ENCODE results near the gene HMOX2. TPM values are rescaled to one million over a fixed set of nuclear protein-coding genes. Genes with fewer than 3 reads are reported as not detected.
A peak's percentile ranks its signal among the peaks of the same experiment; 100 is the strongest.

HMOX2 gene
- total and polyA plus RNA-seq, 2 experiments from 2014 or later, result 61.5 to 101 TPM

- Histone ChIP-seq H3K9me3 (ENCODE audit: low read depth) (no peaks in the 10 kb centered on the region), H3K27ac (no peak overlapping the region), H3K27me3 (no peaks in the 10 kb centered on the region), H3K4me1 (ENCODE audit: low read depth) (peaks cover 11% of the 10 kb centered on the region), H3K4me3 (no peak overlapping the region), H3K36me3 (no peaks in the 10 kb centered on the region)
- no peak for DNase-seq (ENCODE audit: low read depth in 1 of 2, low spot score in 1 of 2)
- TF ChIP-seq CTCF (IDR thresholded peaks at IDR 0.05; ENCODE audit: low read depth, low read length), result no peak
These were observed 48.9 kb downstream of the HMOX2 start for GRCh38 chr16:4525069-4525468.

- no peak for TF ChIP-seq CTCF (IDR thresholded peaks at IDR 0.05; ENCODE audit: low read depth, low read length)
- H3K4me1 ChIP-seq (ENCODE audit: low read depth), result peaks cover 11% of the 10 kb centered on the region
- H3K27me3 ChIP-seq, result no peaks in the 10 kb centered on the region
- H3K9me3 ChIP-seq (ENCODE audit: low read depth), result no peaks in the 10 kb centered on the region
- no peak for DNase-seq (ENCODE audit: low read depth in 1 of 2, low spot score in 1 of 2)
- no peak overlapping the region for H3K4me3 ChIP-seq
- no peaks in the 10 kb centered on the region for H3K36me3 ChIP-seq
- H3K27ac ChIP-seq, result no peak overlapping the region
These were observed 49.6 kb downstream of the HMOX2 start for GRCh38 chr16:4525634-4526277.

GRCh38 chr16:4529085-4530060, 53.2 kb downstream of the HMOX2 start:
- no peak for TF ChIP-seq CTCF (IDR thresholded peaks at IDR 0.05; ENCODE audit: low read depth, low read length)
- H3K27ac ChIP-seq, result peak overlapping the region; percentile 83
- no peaks in the 10 kb centered on the region for H3K9me3 ChIP-seq (ENCODE audit: low read depth)
- peak; percentile 24 to 54 for DNase-seq (ENCODE audit: low read depth in 1 of 2, low spot score in 1 of 2)
- H3K27me3 ChIP-seq, result no peaks in the 10 kb centered on the region
- peaks cover 11% of the 10 kb centered on the region for H3K4me1 ChIP-seq (ENCODE audit: low read depth)
- no peak overlapping the region for H3K4me3 ChIP-seq
- peaks cover 2% of the 10 kb centered on the region for H3K36me3 ChIP-seq

GRCh38 chr16:4531811-4532210, 55.6 kb downstream of the HMOX2 start:
- Histone ChIP-seq H3K27me3 (no peaks in the 10 kb centered on the region), H3K9me3 (ENCODE audit: low read depth) (no peaks in the 10 kb centered on the region), H3K4me3 (no peak overlapping the region), H3K4me1 (ENCODE audit: low read depth) (peaks cover 11% of the 10 kb centered on the region), H3K27ac (peak overlapping the region; percentile 47), H3K36me3 (peaks cover 2% of the 10 kb centered on the region)
- no peak for DNase-seq (ENCODE audit: low read depth in 1 of 2, low spot score in 1 of 2)
- no peak for TF ChIP-seq CTCF (IDR thresholded peaks at IDR 0.05; ENCODE audit: low read depth, low read length)

- no peaks in the 10 kb centered on the region for H3K9me3 ChIP-seq (ENCODE audit: low read depth)
- H3K27me3 ChIP-seq, result no peaks in the 10 kb centered on the region
- no peak overlapping the region for H3K4me3 ChIP-seq
- peaks cover 2% of the 10 kb centered on the region for H3K36me3 ChIP-seq
- H3K27ac ChIP-seq, result peak overlapping the region; percentile 47
- no peak for DNase-seq (ENCODE audit: low read depth in 1 of 2, low spot score in 1 of 2)
- TF ChIP-seq CTCF (IDR thresholded peaks at IDR 0.05; ENCODE audit: low read depth, low read length), result no peak
- H3K4me1 ChIP-seq (ENCODE audit: low read depth), result peaks cover 11% of the 10 kb centered on the region
These were observed 56.0 kb downstream of the HMOX2 start for GRCh38 chr16:4532238-4532637.

All from cardiac muscle cell (in vitro differentiated cells and primary cell).